Spinal cord (tissue), 10 donors: ENCODE measurements around the gene TEK. TPM values are rescaled to one million over a fixed set of nuclear protein-coding genes. Genes with fewer than 3 reads are reported as not detected.

Experiments used
- DNase-seq, 6 donors: peaks; one replicate each; pipeline versions ENCODE4 v3.0.0 to v3.0.0-alpha.2; 2013 to 2015; ENCODE audit warnings: low spot score in 6 of 6, low read depth in 4 of 6
- H3K27ac ChIP-seq: one replicate; pipeline ENCODE4 v1.5.1; 2013; ENCODE audit warnings: low read depth, low read length, control low read depth
- H3K27me3 ChIP-seq: one replicate; pipeline ENCODE4 v1.6.1; 2013; ENCODE audit warnings: low read length; ENCODE audit not compliant: control insufficient read depth, insufficient read depth
- H3K36me3 ChIP-seq: one replicate; pipeline ENCODE4 v1.6.1; 2013; ENCODE audit warnings: low read length; ENCODE audit not compliant: control insufficient read depth, insufficient read depth
- H3K4me1 ChIP-seq: one replicate; pipeline ENCODE4 v1.6.1; 2013; ENCODE audit warnings: low read length; ENCODE audit not compliant: control insufficient read depth, insufficient read depth
- H3K4me3 ChIP-seq: one replicate; pipeline ENCODE4 v1.5.1; 2013; ENCODE audit warnings: low read depth, low read length, control low read depth
- H3K9me3 ChIP-seq: one replicate; pipeline ENCODE4 v1.6.1; 2013; ENCODE audit warnings: low read length; ENCODE audit not compliant: control insufficient read depth, insufficient read depth
- WGBS: methylation state at CpG from one replicate; pipeline ENCODE4 v1.1.5; 2013; ENCODE audit warnings: missing lambda C conversion rate; ENCODE audit not compliant: insufficient coverage; 5-methylcytosine and 5-hydroxymethylcytosine counted together
- polyA plus RNA-seq, 2 donors: library from polyadenylated mRNA; unstranded; fragments of 120-200 nt; gene quantifications; one replicate each; pipeline ENCODE4 v1.2.1, GENCODE V29; 2013; ENCODE audit not compliant: insufficient read length in 2 of 2
- total RNA-seq, 2 donors: library from RNA; depleted of rRNA in 1 of 2; stranded (reverse); fragments of 120-200 nt in 1 of 2; fragments of >200 nt in 1 of 2; gene quantifications; one replicate each; pipeline versions ENCODE4 v1.2.3 to v1.2.4, GENCODE V29; 2013 to 2014
- donor health status: healthy.

Gene TEK
- total and polyA plus RNA-seq, 4 donors = 12.0 to 39.0 (median 14.6) TPM

GRCh38 chr9:27117489-27118135, 8.6 kb downstream of the TEK start:
- Histone ChIP-seq H3K27ac (no peak overlapping the region), H3K4me1 (no peaks in the 10 kb centered on the region), H3K36me3 (no peaks in the 10 kb centered on the region), H3K4me3 (no peak overlapping the region), H3K27me3 (no peaks in the 10 kb centered on the region), H3K9me3 (no peaks in the 10 kb centered on the region)
- 85% methylated on average over 6 of the region's 10 CpGs for WGBS
- peak in 1 of 6 donors; percentile 13 for DNase-seq

- Histone ChIP-seq H3K9me3 (no peaks in the 10 kb centered on the region), H3K36me3 (no peaks in the 10 kb centered on the region), H3K4me1 (no peaks in the 10 kb centered on the region), H3K27ac (no peak overlapping the region), H3K27me3 (no peaks in the 10 kb centered on the region), H3K4me3 (no peak overlapping the region)
- no peak for DNase-seq
- WGBS = 93% methylated on average over 4 of the region's 6 CpGs
These were observed 9.9 kb downstream of the TEK start for GRCh38 chr9:27118916-27119315.

GRCh38 chr9:27124151-27124550, 15.1 kb downstream of the TEK start:
- no peak for DNase-seq
- Histone ChIP-seq H3K4me3 (no peak overlapping the region), H3K4me1 (peaks cover 3% of the 10 kb centered on the region), H3K27ac (no peak overlapping the region), H3K36me3 (no peaks in the 10 kb centered on the region), H3K9me3 (no peaks in the 10 kb centered on the region), H3K27me3 (no peaks in the 10 kb centered on the region)
- 97% methylated on average over 3 of the region's 3 CpGs for WGBS

- no peaks in the 10 kb centered on the region for H3K9me3 ChIP-seq
- peaks cover 3% of the 10 kb centered on the region for H3K4me1 ChIP-seq
- H3K27ac ChIP-seq = no peak overlapping the region
- peak in 5 of 6 donors; percentile 7 to 75 (median 25) for DNase-seq
- H3K36me3 ChIP-seq = no peaks in the 10 kb centered on the region
- no peaks in the 10 kb centered on the region for H3K27me3 ChIP-seq
- no peak overlapping the region for H3K4me3 ChIP-seq
- WGBS = 40% methylated on average over 4 of the region's 4 CpGs
These were observed 16.0 kb downstream of the TEK start for GRCh38 chr9:27125030-27125429.

- Histone ChIP-seq H3K9me3 (no peaks in the 10 kb centered on the region), H3K4me3 (no peak overlapping the region), H3K27ac (no peak overlapping the region), H3K36me3 (no peaks in the 10 kb centered on the region), H3K4me1 (peaks cover 3% of the 10 kb centered on the region), H3K27me3 (no peaks in the 10 kb centered on the region)
- no CpG with 5 or more reads among the region's 5 CpGs for WGBS
- no peak for DNase-seq
These were observed 16.9 kb downstream of the TEK start for GRCh38 chr9:27125936-27126335.

- Histone ChIP-seq H3K36me3 (no peaks in the 10 kb centered on the region), H3K27ac (no peak overlapping the region)
- no CpG with 5 or more reads among the region's 2 CpGs for WGBS
These were observed 17.6 kb downstream of the TEK start for GRCh38 chr9:27126670-27127069.

GRCh38 chr9:27129221-27129620, 20.2 kb downstream of the TEK start:
- Histone ChIP-seq H3K9me3 (no peaks in the 10 kb centered on the region), H3K27me3 (no peaks in the 10 kb centered on the region), H3K4me3 (no peak overlapping the region), H3K27ac (no peak overlapping the region), H3K36me3 (no peaks in the 10 kb centered on the region), H3K4me1 (peaks cover 3% of the 10 kb centered on the region)
- WGBS = no CpG with 5 or more reads among the region's 1 CpG
- no peak for DNase-seq

More at GRCh38 chr9:27126670-27127069, 17.6 kb downstream of the TEK start:
- DNase-seq = no peak
- H3K9me3 ChIP-seq = no peaks in the 10 kb centered on the region
- H3K4me3 ChIP-seq = no peak overlapping the region
- peaks cover 3% of the 10 kb centered on the region for H3K4me1 ChIP-seq
- no peaks in the 10 kb centered on the region for H3K27me3 ChIP-seq

GRCh38 chr9:27131731-27132130, 22.7 kb downstream of the TEK start:
- DNase-seq = no peak
- 100% methylated on average over 1 of the region's 4 CpGs for WGBS
- no peak overlapping the region for H3K4me3 ChIP-seq
- no peaks in the 10 kb centered on the region for H3K4me1 ChIP-seq
- no peaks in the 10 kb centered on the region for H3K27me3 ChIP-seq
- H3K27ac ChIP-seq = no peak overlapping the region
- H3K36me3 ChIP-seq = no peaks in the 10 kb centered on the region
- H3K9me3 ChIP-seq = no peaks in the 10 kb centered on the region

GRCh38 chr9:27133817-27134216, 24.8 kb downstream of the TEK start:
- no peak for DNase-seq
- H3K9me3 ChIP-seq = no peaks in the 10 kb centered on the region
- no peak overlapping the region for H3K27ac ChIP-seq
- H3K36me3 ChIP-seq = no peaks in the 10 kb centered on the region
- H3K4me3 ChIP-seq = no peak overlapping the region
- no peaks in the 10 kb centered on the region for H3K4me1 ChIP-seq
- 94% methylated on average over 3 of the region's 4 CpGs for WGBS
- H3K27me3 ChIP-seq = no peaks in the 10 kb centered on the region

- H3K4me1 ChIP-seq = no peaks in the 10 kb centered on the region
- no peak overlapping the region for H3K4me3 ChIP-seq
- no peaks in the 10 kb centered on the region for H3K36me3 ChIP-seq
- no peaks in the 10 kb centered on the region for H3K27me3 ChIP-seq
- no peak overlapping the region for H3K27ac ChIP-seq
- no peak for DNase-seq
- no peaks in the 10 kb centered on the region for H3K9me3 ChIP-seq
- WGBS = 78% methylated on average over 6 of the region's 7 CpGs
These were observed 33.4 kb downstream of the TEK start for GRCh38 chr9:27142299-27142930.
